GM18951 (cell line): ENCODE measurements around the gene FARS2.
A peak's percentile ranks its signal among the peaks of the same experiment; 100 is the strongest.

Experiments used
- POLR2A ChIP-seq: IDR thresholded peaks from 4 replicates; pipeline ENCODE4 v1.6.1; 2011; ENCODE audit warnings: mild to moderate bottlenecking; ENCODE audit not compliant: insufficient read length, insufficient read depth; ENCODE audit errors: extremely low read depth
- in situ Hi-C: fragments of 300-500 bp; cut with MboI; formaldehyde crosslinking; loops from one replicate; pipeline ENCODE4 v1.12.0; 2022; ENCODE audit warnings: low sequenced_read_pairs, mixed read lengths, inconsistent platforms; ENCODE audit not compliant: unreplicated experiment

FARS2 gene

DNA sequence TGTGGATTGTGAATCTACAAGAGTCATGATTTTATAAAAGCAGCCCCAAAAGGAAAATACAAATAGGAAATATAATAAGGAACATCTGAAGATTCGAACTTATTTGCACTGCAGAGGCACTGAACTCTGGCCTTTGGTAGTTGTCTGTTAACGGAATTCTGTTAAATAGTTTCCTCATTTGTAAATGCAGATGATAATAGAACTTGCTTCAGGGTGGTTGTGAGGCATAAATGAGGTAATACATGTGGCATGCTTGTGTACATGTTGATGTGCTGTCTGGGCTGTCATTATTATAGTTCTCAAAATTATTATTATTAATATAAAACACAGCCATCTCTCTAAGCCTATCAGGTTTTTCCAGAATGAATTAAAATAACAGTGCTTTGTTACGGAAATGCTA is 443.4 kb downstream of the FARS2 start:
- in situ Hi-C loops, result no loop called here
- TF ChIP-seq POLR2A, result no peak

DNA sequence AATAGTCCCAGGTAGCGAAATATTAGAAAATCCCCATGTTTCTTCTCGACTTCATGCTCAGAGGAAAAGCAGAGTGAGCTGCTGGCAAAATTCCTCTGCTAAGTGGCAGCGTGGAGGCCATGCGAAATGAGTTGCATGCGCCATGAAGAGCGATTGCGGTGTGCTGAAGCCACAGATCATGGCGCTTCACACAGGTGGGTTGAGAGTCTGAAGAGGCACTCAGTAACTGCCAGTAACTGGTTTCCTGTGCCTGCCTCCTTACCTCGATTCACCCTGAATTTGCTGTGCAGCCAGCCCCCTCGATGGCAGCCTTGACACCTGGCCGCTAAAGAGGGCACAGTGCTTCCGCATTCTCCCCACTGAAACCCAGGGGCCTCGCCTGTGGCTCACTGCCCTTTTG is 443.9 kb downstream of the FARS2 start:
- in situ Hi-C loops, result no loop called here
- no peak for TF ChIP-seq POLR2A

DNA sequence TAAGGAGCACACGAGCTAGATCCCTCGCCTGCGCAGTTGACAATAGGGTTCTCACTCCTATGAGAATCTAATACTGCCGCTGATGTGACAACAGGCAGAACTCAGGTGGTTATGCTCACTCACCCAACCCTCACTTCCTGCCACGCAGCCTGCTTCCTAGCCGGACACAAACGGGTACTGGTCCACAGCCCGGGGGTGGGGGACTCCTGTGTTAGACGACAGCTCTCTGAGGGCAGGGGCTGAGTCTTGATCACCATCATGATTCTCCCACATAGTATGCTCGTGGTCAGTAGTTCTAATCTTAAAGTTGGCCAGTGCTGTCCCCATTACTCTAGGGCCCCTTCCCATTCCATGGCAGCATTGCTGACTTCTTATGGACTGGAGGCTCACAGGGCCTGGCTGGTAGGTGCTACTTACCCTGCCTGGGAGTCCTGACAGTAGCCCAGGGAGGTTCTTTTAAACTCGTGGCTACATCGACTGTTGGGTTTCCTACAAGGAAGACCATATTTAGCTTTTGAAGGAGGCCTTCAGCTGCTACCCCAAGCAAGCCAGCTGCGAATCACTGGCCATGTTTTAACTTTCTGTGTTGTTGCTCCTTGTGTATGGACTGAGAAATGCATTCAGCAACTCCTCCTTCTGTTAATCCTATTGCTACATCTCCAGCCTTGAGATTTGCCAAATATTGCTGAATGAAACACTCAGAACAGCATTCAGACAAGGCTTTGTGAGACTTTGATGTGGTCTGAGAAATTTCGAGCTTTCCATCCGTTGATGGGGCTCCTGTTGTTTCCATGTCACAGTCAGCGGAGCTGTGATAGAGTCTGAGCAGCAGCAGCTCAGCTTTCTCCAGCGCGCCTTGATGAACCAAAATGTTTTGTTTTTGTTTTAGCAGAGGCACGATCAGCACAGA is 445.1 kb downstream of the FARS2 start:
- in situ Hi-C loops, result no loop called here
- no peak for TF ChIP-seq POLR2A

DNA sequence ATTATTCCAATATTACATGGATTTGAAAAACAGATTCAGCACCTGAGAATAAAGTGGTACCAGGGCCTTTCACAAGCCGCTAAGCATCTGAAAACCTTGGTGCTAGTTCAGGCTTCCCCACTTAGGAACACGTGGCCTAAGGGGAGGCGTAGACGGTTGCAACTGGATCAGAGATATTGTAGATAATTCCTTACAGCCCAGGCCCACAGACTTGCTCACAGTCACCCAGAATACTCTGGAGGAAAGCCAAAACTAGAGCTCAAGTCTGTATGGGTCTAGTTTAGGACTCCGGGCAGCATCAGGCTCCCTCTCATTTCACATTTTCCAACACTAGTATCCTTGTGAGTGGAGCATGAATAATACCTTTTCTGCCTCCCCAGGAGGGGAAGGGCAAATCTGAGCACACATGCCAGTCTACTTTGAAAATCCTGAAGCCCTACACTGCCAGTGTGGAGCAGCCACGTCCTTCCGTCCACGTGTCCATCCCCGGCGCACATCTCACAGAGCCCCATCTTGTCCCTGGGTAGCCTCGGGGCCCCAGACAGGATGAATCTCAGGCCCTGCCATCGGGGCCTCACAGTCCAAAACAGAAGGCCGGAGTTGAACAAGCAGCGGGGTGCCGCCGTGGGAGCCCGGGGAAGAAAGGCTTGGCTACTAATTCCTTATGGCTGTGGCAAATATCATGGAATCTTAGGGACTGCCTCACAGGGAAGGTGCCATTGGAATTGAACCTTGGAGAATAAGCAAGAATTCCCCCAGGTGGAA is 446.1 kb downstream of the FARS2 start:
- TF ChIP-seq POLR2A, result no peak
- in situ Hi-C loops, result no loop called here

GRCh38 chr6:5710516-5710915 is 449.2 kb downstream of the FARS2 start:
- TF ChIP-seq POLR2A, result no peak
- in situ Hi-C loops, result no loop called here

DNA sequence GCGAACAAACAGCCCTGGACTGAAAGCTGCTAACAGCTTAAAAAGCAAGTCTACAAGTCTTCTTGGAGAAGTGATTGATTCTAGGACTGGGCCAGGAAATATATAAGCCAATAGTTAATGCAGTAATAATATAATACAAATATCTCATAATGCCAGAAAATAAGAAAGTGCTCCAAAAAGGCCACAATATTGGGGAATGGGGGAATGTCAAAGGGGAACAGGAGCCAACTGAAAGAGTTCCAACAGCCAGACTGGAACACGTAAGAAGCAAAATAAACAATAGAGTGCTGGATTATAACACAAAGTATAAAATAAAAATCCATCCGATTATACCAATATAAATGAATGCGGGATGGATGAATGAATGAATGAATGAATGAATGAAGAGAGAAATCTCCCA is 449.6 kb downstream of the FARS2 start:
- in situ Hi-C loops, result no loop called here
- TF ChIP-seq POLR2A, result no peak

- TF ChIP-seq POLR2A, result no peak
- in situ Hi-C loops, result no loop called here
These were observed 451.3 kb downstream of the FARS2 start for GRCh38 chr6:5712349-5713215.

GRCh38 chr6:5713519-5713918 is 452.2 kb downstream of the FARS2 start:
- no peak for TF ChIP-seq POLR2A
- in situ Hi-C loops, result no loop called here

DNA sequence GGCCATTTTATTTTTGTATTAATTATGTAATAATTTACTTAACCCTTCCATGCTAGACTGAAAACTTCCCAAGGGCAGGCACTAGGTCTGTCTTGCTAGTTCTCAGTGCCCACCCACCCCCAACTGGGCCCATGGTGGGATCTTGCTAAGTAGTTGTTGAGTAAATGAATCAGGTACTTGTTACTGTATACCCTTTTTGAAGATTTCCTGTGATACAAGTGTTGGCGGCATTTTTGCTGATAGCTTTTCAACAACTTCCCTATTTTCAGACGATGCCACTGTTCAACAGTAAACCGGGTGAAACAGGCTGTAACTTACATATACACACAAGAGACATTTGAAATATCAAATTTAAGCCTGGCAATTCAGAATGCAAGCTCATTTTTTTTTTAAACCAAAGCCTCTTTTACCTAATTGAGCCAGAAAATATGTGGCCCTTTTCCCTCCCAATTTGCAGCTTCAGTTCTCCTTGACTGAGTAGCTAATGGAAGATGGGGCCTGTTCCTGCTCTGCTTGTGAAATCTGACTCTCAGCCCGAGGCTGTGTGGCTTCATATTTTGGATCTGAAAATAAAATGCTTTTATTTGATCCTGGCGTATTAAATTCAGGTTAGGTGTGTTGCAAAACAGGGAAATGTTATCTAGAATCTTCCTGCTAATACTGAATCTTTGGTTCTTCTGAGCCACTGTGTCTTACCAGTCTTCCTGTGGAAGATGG is 457.1 kb downstream of the FARS2 start:
- TF ChIP-seq POLR2A, result no peak
- in situ Hi-C loops, result no loop called here

- in situ Hi-C loops, result no loop called here
- TF ChIP-seq POLR2A, result peak; percentile 58
These were observed 462.8 kb downstream of the FARS2 start for GRCh38 chr6:5723841-5724691.

DNA sequence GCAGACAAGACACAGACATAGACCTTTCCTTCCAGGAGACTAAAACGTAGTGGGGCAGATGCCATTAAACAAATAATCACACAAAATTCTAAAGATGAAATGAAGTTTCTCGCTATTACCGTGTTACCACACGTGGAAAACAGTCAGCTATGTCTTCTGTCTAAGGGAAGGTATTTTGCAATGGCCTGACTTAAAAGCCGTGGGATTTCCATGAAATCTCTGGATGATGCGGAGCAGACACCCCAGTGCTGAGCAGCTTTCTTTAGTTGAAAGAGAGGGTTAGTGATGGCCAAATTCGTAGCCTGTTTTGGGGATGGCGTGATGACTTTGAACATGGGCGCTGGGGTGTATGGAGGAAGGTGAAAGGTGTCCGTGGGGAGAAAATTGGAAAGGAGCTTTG is 463.6 kb downstream of the FARS2 start:
- in situ Hi-C loops, result no loop called here
- no peak for TF ChIP-seq POLR2A
